Activated T-cell treated with anti-CD3 and anti-CD28 coated beads, Interleukin-2, amount 50 U/mL, for 72 hours (primary cell): Measurements from ENCODE around the gene KIF14. TPM values are rescaled to one million over a fixed set of nuclear protein-coding genes. Genes with fewer than 3 reads are reported as not detected.
"Not testable (repeated sequence)": the region's sequence is repeated elsewhere in the genome, so short reads cannot be mapped to it uniquely, and the experiment has no call there.

Experiments
- ATAC-seq, 2 donors: fragments of 150-1000 bp; cut with Tn5 transposase; replicated peaks in 1 of 2; 2 replicates each; pipeline ENCODE4 v1.10.0; 2021; ENCODE audit warnings: moderate library complexity in 2 of 2, mild to moderate bottlenecking in 1 of 2
- DNase-seq, 2 donors: peaks; one replicate each; pipeline ENCODE4 v3.0.0; 2021 to 2022; ENCODE audit warnings: mixed read lengths in 1 of 2
- H3K27ac Mint-ChIP-seq: one replicate; pipeline ENCODE4 v1.8.0; 2022; ENCODE audit warnings: mild to moderate bottlenecking, moderate library complexity, mixed read lengths
- H3K27me3 Mint-ChIP-seq: one replicate; pipeline ENCODE4 v1.8.0; 2022; ENCODE audit warnings: low read depth, mixed read lengths
- H3K36me3 Mint-ChIP-seq, 2 donors: one replicate each; pipeline ENCODE4 v1.8.0; 2022; ENCODE audit warnings: mixed read lengths in 2 of 2, mild to moderate bottlenecking in 1 of 2; ENCODE audit not compliant: insufficient read depth in 2 of 2
- H3K4me1 Mint-ChIP-seq: one replicate; pipeline ENCODE4 v1.8.0; 2022; ENCODE audit warnings: low read depth, mixed read lengths
- H3K4me3 Mint-ChIP-seq, 2 donors: one replicate each; pipeline ENCODE4 v1.8.0; 2022; ENCODE audit warnings: mild to moderate bottlenecking in 2 of 2, mixed read lengths in 2 of 2, moderate library complexity in 2 of 2
- H3K9me3 Mint-ChIP-seq, 2 donors: one replicate each; pipeline ENCODE4 v1.8.0; 2022; ENCODE audit warnings: mixed read lengths in 2 of 2
- total RNA-seq, 2 donors: library from RNA; stranded (reverse); gene quantifications; one replicate each; pipeline ENCODE4 v1.2.3, GENCODE V29; 2022

Gene KIF14
- total RNA-seq, 2 donors from 2014 or later, result 15.8 to 20.1 TPM

DNA sequence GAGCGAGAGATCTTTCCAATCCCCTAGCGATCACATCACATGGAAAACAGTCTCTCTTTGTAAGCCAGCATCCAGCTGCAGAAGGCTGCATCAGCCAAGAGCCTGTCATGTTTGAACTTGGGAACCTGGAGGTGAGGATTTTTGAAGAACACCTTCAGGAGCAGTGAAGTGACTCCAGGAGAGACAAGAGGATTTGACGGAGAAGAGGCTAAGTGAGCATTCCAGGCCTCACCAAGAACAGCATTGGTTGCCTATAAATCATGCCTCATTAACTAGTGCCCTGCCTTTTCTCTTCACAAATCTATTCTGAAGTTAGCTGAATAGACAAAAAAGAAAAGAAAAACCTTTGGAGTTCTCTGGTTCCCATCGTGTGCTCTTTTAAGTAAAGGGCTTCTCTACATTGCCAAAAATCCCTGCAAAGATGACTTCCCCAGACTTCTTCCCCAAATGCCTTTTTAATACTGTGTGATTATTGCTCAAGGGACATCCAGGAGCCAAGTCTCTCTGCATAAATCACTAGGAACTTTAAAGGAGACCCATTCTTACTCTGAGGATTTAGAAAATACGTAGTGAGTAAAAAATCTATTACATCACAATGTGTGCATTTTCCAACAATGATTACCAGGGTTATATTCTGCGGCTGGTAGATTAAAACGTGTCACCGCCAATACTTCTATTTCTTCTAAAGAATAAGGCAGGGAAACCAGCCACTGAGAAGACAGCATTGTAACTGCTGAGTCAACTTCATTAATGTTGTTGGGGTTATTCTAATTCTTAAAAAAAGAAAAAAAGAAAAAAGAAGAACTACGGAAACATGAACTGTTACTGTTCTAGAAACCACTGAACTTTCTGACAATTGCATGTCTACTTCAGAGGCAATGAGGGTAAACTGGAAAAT lies 95.2 kb downstream of the KIF14 start:
- Mint-ChIP-seq H3K4me3 (no peak overlapping the region), H3K27me3 (no peaks in the 10 kb centered on the region), H3K36me3 (no peaks in the 10 kb centered on the region), H3K27ac (no peak overlapping the region), H3K4me1 (peaks cover 17% of the 10 kb centered on the region), H3K9me3 (no peaks in the 10 kb centered on the region)
- ATAC-seq (no peak), DNase-seq (no peak)

DNA sequence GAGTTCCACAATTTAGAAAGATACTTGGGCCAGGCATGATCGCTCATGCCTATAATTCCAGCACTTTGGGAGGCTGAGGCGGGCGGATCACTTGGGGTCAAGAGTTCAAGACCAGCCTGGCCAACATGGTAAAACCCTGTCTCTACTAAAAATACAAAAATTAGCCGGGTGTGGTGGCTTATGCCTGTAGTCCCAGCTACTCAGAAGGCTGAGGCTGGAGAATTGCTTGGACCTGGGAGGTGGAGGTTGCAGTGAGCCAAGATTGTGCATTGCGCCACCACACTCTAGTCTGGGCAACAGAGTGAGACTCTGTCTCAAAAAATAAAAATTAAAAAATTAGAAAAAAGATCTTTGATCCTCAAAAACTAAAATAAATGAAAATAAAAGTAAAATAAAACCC lies 96.0 kb downstream of the KIF14 start:
- not testable (repeated sequence) for ATAC-seq

GRCh38 chr1:200524092-200524491 lies 96.5 kb downstream of the KIF14 start:
- Mint-ChIP-seq H3K27me3 (no peaks in the 10 kb centered on the region), H3K9me3 (no peaks in the 10 kb centered on the region), H3K4me3 (no peak overlapping the region), H3K4me1 (peaks cover 10% of the 10 kb centered on the region), H3K36me3 (no peaks in the 10 kb centered on the region), H3K27ac (no peak overlapping the region)
- ATAC-seq (no peak), DNase-seq (no peak)

More for the DNA sequence above, 96.0 kb downstream of the KIF14 start:
- not testable (repeated sequence) for H3K9me3 Mint-ChIP-seq, DNase-seq, H3K36me3 Mint-ChIP-seq, H3K4me3 Mint-ChIP-seq, H3K27ac Mint-ChIP-seq, H3K27me3 Mint-ChIP-seq
- peaks cover 12% of the 10 kb centered on the region for H3K4me1 Mint-ChIP-seq

GRCh38 chr1:200520735-200521134 lies 99.8 kb downstream of the KIF14 start:
- no peak for ATAC-seq
- Mint-ChIP-seq H3K36me3 (no peaks in the 10 kb centered on the region), H3K27me3 (no peaks in the 10 kb centered on the region), H3K9me3 (no peaks in the 10 kb centered on the region), H3K4me3 (no peak overlapping the region), H3K27ac (no peak overlapping the region), H3K4me1 (no peaks in the 10 kb centered on the region)
- DNase-seq, result no peak

GRCh38 chr1:200518524-200518923 lies 102.0 kb downstream of the KIF14 start:
- no peak for ATAC-seq
- Mint-ChIP-seq H3K4me3 (no peak overlapping the region), H3K36me3 (no peaks in the 10 kb centered on the region), H3K9me3 (no peaks in the 10 kb centered on the region), H3K27ac (no peak overlapping the region), H3K27me3 (no peaks in the 10 kb centered on the region), H3K4me1 (no peaks in the 10 kb centered on the region)
- no peak for DNase-seq

- no peaks in the 10 kb centered on the region for H3K9me3 Mint-ChIP-seq
- H3K27ac Mint-ChIP-seq, result no peak overlapping the region
- peak in 1 of 2 donors; percentile 10 for DNase-seq
Measured at GRCh38 chr1:200512191-200512590, 108.4 kb downstream of the KIF14 start.

GRCh38 chr1:200510228-200510623 lies 110.3 kb downstream of the KIF14 start:
- no peaks in the 10 kb centered on the region for H3K27me3 Mint-ChIP-seq
- peak; percentile 66 to 73 for DNase-seq
- H3K4me1 Mint-ChIP-seq, result no peaks in the 10 kb centered on the region
- no peak overlapping the region for H3K27ac Mint-ChIP-seq
- H3K36me3 Mint-ChIP-seq, result no peaks in the 10 kb centered on the region
- no peaks in the 10 kb centered on the region for H3K9me3 Mint-ChIP-seq
- ATAC-seq, result peak; percentile 75 to 77
- H3K4me3 Mint-ChIP-seq, result no peak overlapping the region

More at GRCh38 chr1:200512191-200512590, 108.4 kb downstream of the KIF14 start:
- Mint-ChIP-seq H3K4me1 (no peaks in the 10 kb centered on the region), H3K36me3 (no peaks in the 10 kb centered on the region), H3K27me3 (no peaks in the 10 kb centered on the region), H3K4me3 (no peak overlapping the region)
- peak; percentile 60 to 85 for ATAC-seq

DNA sequence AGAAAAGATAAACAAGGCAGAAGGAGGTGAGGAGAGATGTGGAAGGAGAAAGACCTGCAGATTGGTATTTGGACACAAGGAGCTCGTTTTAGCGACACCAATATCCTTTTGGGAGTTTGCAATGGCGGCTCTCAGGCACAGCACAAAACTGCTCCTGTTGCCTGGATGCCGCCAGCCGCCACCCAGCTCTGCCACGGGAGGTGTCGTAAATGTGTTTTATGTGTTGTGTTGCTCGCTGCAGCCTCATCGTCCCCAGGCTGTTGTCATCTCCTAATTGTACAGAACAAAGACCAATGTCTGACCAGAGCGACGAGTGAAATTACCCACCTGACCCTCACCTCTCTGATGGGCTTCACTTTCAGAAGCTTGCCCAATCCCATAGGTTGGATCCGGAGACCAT lies 114.1 kb downstream of the KIF14 start:
- no peak for DNase-seq
- no peak for ATAC-seq
- no peak overlapping the region for H3K4me3 Mint-ChIP-seq
- no peak overlapping the region for H3K27ac Mint-ChIP-seq
- no peaks in the 10 kb centered on the region for H3K9me3 Mint-ChIP-seq
- H3K4me1 Mint-ChIP-seq, result no peaks in the 10 kb centered on the region
- H3K36me3 Mint-ChIP-seq, result no peaks in the 10 kb centered on the region
- peaks cover 15% of the 10 kb centered on the region for H3K27me3 Mint-ChIP-seq

- H3K4me1 Mint-ChIP-seq, result no peaks in the 10 kb centered on the region
- no peak for DNase-seq
- no peaks in the 10 kb centered on the region for H3K9me3 Mint-ChIP-seq
- ATAC-seq, result no peak
- H3K27me3 Mint-ChIP-seq, result peaks cover 15% of the 10 kb centered on the region
- peak overlapping the region; percentile 84 for H3K27ac Mint-ChIP-seq
- no peak overlapping the region for H3K4me3 Mint-ChIP-seq
- H3K36me3 Mint-ChIP-seq, result no peaks in the 10 kb centered on the region
Measured at GRCh38 chr1:200505257-200505656, 115.3 kb downstream of the KIF14 start.

Other genes with a start within 250 kb of the KIF14 start
- 10 to 100 TPM; 14.4 to 15.6 TPM for gene ZNF281, start 210.7 kb downstream of the KIF14 start, total RNA-seq
- gene DDX59, start 49.2 kb upstream of the KIF14 start, total RNA-seq, result 10 to 100 TPM; 26.5 to 35.8 TPM
- 1 to 10 TPM; 1.3 to 3.1 TPM for gene CAMSAP2, start 118.1 kb upstream of the KIF14 start, total RNA-seq